Measurements from ENCODE around the gene CDS2. TPM values are rescaled to one million over a fixed set of nuclear protein-coding genes. Genes with fewer than 3 reads are reported as not detected.

CDS2 gene
- total and polyA plus RNA-seq, 2 of the 13 experiments (the other 11 are each of a cell fraction or from before 2014, with no cell fraction given): 81.3 to 153 TPM

- no peak for TF ChIP-seq ZNF513 (CRISPR knock-in tag; conservative IDR thresholded peaks at IDR 0.05)
- TF ChIP-seq ZNF317 (CRISPR knock-in tag; IDR thresholded peaks at IDR 0.05): no peak
- TF ChIP-seq ZNF780A (CRISPR knock-in tag; IDR thresholded peaks at IDR 0.05): no peak
- no peak for TF ChIP-seq ZNF224 (CRISPR knock-in tag; IDR thresholded peaks at IDR 0.05)
- peak; percentile 79; the same call in 1 of the 2 replicates for TF ChIP-seq ZNF253 (CRISPR knock-in tag; IDR thresholded peaks at IDR 0.05; ENCODE audit: borderline replicate concordance)
- no peak for TF ChIP-seq ZNF737 (CRISPR knock-in tag; IDR thresholded peaks at IDR 0.05; ENCODE audit: borderline replicate concordance)
- no peak; the same call in 1 of the 2 replicates for TF ChIP-seq ZNF577 (CRISPR knock-in tag; IDR thresholded peaks at IDR 0.05; ENCODE audit: borderline replicate concordance, low read depth)
- TF ChIP-seq CREBL2 (CRISPR knock-in tag; IDR thresholded peaks at IDR 0.05; ENCODE audit: borderline replicate concordance): peak; percentile 86; the same call in 1 of the 2 replicates
- no peak; the same call in 1 of the 2 replicates for TF ChIP-seq MYNN (CRISPR knock-in tag; IDR thresholded peaks at IDR 0.05; ENCODE audit: low read depth)
- TF ChIP-seq KIAA2018 (CRISPR knock-in tag; IDR thresholded peaks at IDR 0.05; ENCODE audit: borderline replicate concordance): 0 out of 2 replicates have a peak, but pooled peaks have one; percentile 11
- peak; percentile 69; the same call in 1 of the 2 replicates for TF ChIP-seq NFRKB (IDR thresholded peaks at IDR 0.05)
- peak; percentile 99 for TF ChIP-seq FLYWCH1 (CRISPR knock-in tag; IDR thresholded peaks at IDR 0.05)
- no peak for TF ChIP-seq FOXK2 (IDR thresholded peaks at IDR 0.05)
- no peak for TF ChIP-seq ZNF574 (CRISPR knock-in tag; IDR thresholded peaks at IDR 0.05)
- peak; percentile 33; the same call in 1 of the 2 replicates for TF ChIP-seq ZBTB42 (CRISPR knock-in tag; IDR thresholded peaks at IDR 0.05)
- no peak for TF ChIP-seq ZMYM2 (CRISPR knock-in tag; IDR thresholded peaks at IDR 0.05)
- TF ChIP-seq MTA1 (CRISPR knock-in tag; IDR thresholded peaks at IDR 0.05; ENCODE audit: borderline replicate concordance): peak; percentile 91; the same call in 1 of the 2 replicates
Measured at GRCh38 chr20:5127204-5127858, 523 bp downstream of the CDS2 start (continued).

Measured in HepG2 (cell line).